Measurements from ENCODE around the gene SMG1. TPM values are rescaled to one million over a fixed set of nuclear protein-coding genes. Genes with fewer than 3 reads are reported as not detected.

Gene SMG1
- total RNA-seq, 1 experiment from 2014 or later, result 72.7 TPM

GRCh38 chr16:18792836-18793433 lies 133.3 kb downstream of the SMG1 start:
- CTCF ChIA-PET, result interaction anchor here (2.8 kb wide), 1 partner anchor 8 kb away, joined by 13 read pairs; the partner anchor contains the start of gene ARL6IP1
- peaks cover 22% of the 10 kb centered on the region; the same call in 1 of the 2 replicates for H4K20me1 ChIP-seq (ENCODE audit: insufficient read depth)
- peaks cover 78% of the 10 kb centered on the region for H3K79me2 ChIP-seq (ENCODE audit: insufficient read depth, low read length)
- no peak overlapping the region for H3K27ac ChIP-seq (ENCODE audit: low read depth, low read length)
- no peak overlapping the region for H3K4me2 ChIP-seq (ENCODE audit: low read length)
- peaks cover 3 to 18% of the 10 kb centered on the region in 2 experiments for H3K4me1 ChIP-seq (ENCODE audit: control insufficient read depth in 1 of 2, insufficient read depth in 2 of 2, low read length in 2 of 2)
- no peaks in the 10 kb centered on the region for H3K27me3 ChIP-seq (ENCODE audit: insufficient read depth, low read length)
- peaks cover 48 to 76% of the 10 kb centered on the region in 2 experiments for H3K36me3 ChIP-seq (ENCODE audit: control insufficient read depth in 1 of 2, insufficient read depth in 2 of 2, low read length in 2 of 2)
- no peak for TF ChIP-seq CBX3 (IDR thresholded peaks at IDR 0.05; ENCODE audit: low read depth)
- TF ChIP-seq, protein P1, sequence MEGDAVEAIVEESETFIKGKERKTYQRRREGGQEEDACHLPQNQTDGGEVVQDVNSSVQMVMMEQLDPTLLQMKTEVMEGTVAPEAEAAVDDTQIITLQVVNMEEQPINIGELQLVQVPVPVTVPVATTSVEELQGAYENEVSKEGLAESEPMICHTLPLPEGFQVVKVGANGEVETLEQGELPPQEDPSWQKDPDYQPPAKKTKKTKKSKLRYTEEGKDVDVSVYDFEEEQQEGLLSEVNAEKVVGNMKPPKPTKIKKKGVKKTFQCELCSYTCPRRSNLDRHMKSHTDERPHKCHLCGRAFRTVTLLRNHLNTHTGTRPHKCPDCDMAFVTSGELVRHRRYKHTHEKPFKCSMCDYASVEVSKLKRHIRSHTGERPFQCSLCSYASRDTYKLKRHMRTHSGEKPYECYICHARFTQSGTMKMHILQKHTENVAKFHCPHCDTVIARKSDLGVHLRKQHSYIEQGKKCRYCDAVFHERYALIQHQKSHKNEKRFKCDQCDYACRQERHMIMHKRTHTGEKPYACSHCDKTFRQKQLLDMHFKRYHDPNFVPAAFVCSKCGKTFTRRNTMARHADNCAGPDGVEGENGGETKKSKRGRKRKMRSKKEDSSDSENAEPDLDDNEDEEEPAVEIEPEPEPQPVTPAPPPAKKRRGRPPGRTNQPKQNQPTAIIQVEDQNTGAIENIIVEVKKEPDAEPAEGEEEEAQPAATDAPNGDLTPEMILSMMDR (IDR thresholded peaks at IDR 0.05 in 2 of 3, conservative IDR thresholded peaks at IDR 0.05 in 1 of 3; ENCODE audit: borderline replicate concordance in 1 of 3, insufficient read depth in 1 of 3, low read depth in 2 of 3, low read length in 2 of 3), result no peak
- TF ChIP-seq SRF (IDR thresholded peaks at IDR 0.05; ENCODE audit: low read depth), result no peak
- no peak for TF ChIP-seq FOSL1 (IDR thresholded peaks at IDR 0.05; ENCODE audit: low read depth)
- TF ChIP-seq ATF3 (IDR thresholded peaks at IDR 0.05), result no peak
- no peak for TF ChIP-seq RAD21 (IDR thresholded peaks at IDR 0.05; ENCODE audit: low read depth)
- no peak for TF ChIP-seq YY1 (IDR thresholded peaks at IDR 0.05; ENCODE audit: extremely low read depth, insufficient replicate concordance, low read depth, low read length)
- no peak for TF ChIP-seq EZH2 (IDR thresholded peaks at IDR 0.05)
- no peak for TF ChIP-seq EZH2phosphoT487 (IDR thresholded peaks at IDR 0.05; ENCODE audit: borderline replicate concordance)
- no peak for TF ChIP-seq ZNF274 (IDR thresholded peaks at IDR 0.05; ENCODE audit: low read depth, low read length)
- TF ChIP-seq SP1 (IDR thresholded peaks at IDR 0.05; ENCODE audit: low read depth), result no peak
- TF ChIP-seq TCF7L2 (IDR thresholded peaks at IDR 0.05; ENCODE audit: borderline replicate concordance, extremely low read depth, insufficient read depth, insufficient read length), result no peak
- no peak for TF ChIP-seq JUND (IDR thresholded peaks at IDR 0.05)
- TF ChIP-seq EGR1 (IDR thresholded peaks at IDR 0.05; ENCODE audit: low read depth), result no peak
- TF ChIP-seq, protein P2, sequence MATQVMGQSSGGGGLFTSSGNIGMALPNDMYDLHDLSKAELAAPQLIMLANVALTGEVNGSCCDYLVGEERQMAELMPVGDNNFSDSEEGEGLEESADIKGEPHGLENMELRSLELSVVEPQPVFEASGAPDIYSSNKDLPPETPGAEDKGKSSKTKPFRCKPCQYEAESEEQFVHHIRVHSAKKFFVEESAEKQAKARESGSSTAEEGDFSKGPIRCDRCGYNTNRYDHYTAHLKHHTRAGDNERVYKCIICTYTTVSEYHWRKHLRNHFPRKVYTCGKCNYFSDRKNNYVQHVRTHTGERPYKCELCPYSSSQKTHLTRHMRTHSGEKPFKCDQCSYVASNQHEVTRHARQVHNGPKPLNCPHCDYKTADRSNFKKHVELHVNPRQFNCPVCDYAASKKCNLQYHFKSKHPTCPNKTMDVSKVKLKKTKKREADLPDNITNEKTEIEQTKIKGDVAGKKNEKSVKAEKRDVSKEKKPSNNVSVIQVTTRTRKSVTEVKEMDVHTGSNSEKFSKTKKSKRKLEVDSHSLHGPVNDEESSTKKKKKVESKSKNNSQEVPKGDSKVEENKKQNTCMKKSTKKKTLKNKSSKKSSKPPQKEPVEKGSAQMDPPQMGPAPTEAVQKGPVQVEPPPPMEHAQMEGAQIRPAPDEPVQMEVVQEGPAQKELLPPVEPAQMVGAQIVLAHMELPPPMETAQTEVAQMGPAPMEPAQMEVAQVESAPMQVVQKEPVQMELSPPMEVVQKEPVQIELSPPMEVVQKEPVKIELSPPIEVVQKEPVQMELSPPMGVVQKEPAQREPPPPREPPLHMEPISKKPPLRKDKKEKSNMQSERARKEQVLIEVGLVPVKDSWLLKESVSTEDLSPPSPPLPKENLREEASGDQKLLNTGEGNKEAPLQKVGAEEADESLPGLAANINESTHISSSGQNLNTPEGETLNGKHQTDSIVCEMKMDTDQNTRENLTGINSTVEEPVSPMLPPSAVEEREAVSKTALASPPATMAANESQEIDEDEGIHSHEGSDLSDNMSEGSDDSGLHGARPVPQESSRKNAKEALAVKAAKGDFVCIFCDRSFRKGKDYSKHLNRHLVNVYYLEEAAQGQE (IDR thresholded peaks at IDR 0.05; ENCODE audit: low read depth), result no peak
- POLR2A ChIA-PET, result interaction anchor here (9.7 kb wide), 1 partner anchor 9 kb away, joined by 190 read pairs; the partner anchor contains the start of gene ARL6IP1
- no peak overlapping the region for H3K9ac ChIP-seq (ENCODE audit: low read length)
- H2AFZ ChIP-seq (ENCODE audit: low read depth, low read length, poor library complexity, severe bottlenecking), result no peak overlapping the region
- BruUV-seq (replicated peaks), result no TSS peak
- ATAC-seq, result no peak
- RAD21 ChIA-PET (ENCODE audit: low non-redundant PET in 1 of 2, low total read pairs in 2 of 2, uncharacterized antibody in 2 of 2, unreplicated experiment in 2 of 2), result no interaction called here
- H3K4me3 ChIP-seq (replicated peaks in 1 of 2; ENCODE audit: low read depth in 1 of 2, low read length in 2 of 2), result no peak overlapping the region
- H3K9me2 ChIP-seq (ENCODE audit: insufficient read depth), result no peaks in the 10 kb centered on the region; the same call in 1 of the 2 replicates
- no peak for DNase-seq (ENCODE audit: low read depth, low spot score)
- H3K9me3 ChIP-seq (ENCODE audit: control insufficient read depth in 1 of 2, insufficient read depth in 1 of 2, low read depth in 1 of 2, low read length in 2 of 2), result no peaks in the 10 kb centered on the region
- intact Hi-C loops (cut with micrococcal nuclease), result no loop called here

All from HCT116 (cell line).